ENCODE results near the gene NUDCD3.
A peak's percentile ranks its signal among the peaks of the same experiment; 100 is the strongest.

NUDCD3 gene

GRCh38 chr7:44477063-44477830, 13.2 kb downstream of the NUDCD3 start:
- peak; percentile 70 for DNase-seq

- no peak for DNase-seq
Observed at GRCh38 chr7:44476313-44476712, 14.1 kb downstream of the NUDCD3 start.

GRCh38 chr7:44473295-44473694, 17.2 kb downstream of the NUDCD3 start:
- peak; percentile 21 for DNase-seq

GRCh38 chr7:44472843-44473242, 17.6 kb downstream of the NUDCD3 start:
- peak; percentile 79 for DNase-seq

GRCh38 chr7:44471850-44472249, 18.6 kb downstream of the NUDCD3 start:
- no peak for DNase-seq

GRCh38 chr7:44471436-44471835, 19.0 kb downstream of the NUDCD3 start:
- DNase-seq: no peak

GRCh38 chr7:44470628-44471245, 19.7 kb downstream of the NUDCD3 start:
- DNase-seq: no peak

- DNase-seq: no peak
Observed at GRCh38 chr7:44470135-44470479, 20.4 kb downstream of the NUDCD3 start.

GRCh38 chr7:44469461-44470134, 20.9 kb downstream of the NUDCD3 start:
- DNase-seq: no peak

GRCh38 chr7:44467217-44467548, 23.3 kb downstream of the NUDCD3 start:
- no peak for DNase-seq

- no peak for DNase-seq
Observed at GRCh38 chr7:44466300-44467216, 23.9 kb downstream of the NUDCD3 start.

- DNase-seq: no peak
Observed at GRCh38 chr7:44465490-44465889, 25.0 kb downstream of the NUDCD3 start.

- DNase-seq: no peak
Observed at GRCh38 chr7:44463169-44463808, 27.2 kb downstream of the NUDCD3 start.

- no peak for DNase-seq
Observed at GRCh38 chr7:44461387-44461786, 29.1 kb downstream of the NUDCD3 start.

GRCh38 chr7:44460325-44460724, 30.1 kb downstream of the NUDCD3 start:
- no peak for DNase-seq

- DNase-seq: no peak
Observed at GRCh38 chr7:44455155-44455554, 35.3 kb downstream of the NUDCD3 start.

- no peak for DNase-seq
Observed at GRCh38 chr7:44454348-44454747, 36.1 kb downstream of the NUDCD3 start.

GRCh38 chr7:44451123-44451522, 39.3 kb downstream of the NUDCD3 start:
- no peak for DNase-seq

- no peak for DNase-seq
Observed at GRCh38 chr7:44449584-44449928, 40.9 kb downstream of the NUDCD3 start.

GRCh38 chr7:44448922-44449583, 41.4 kb downstream of the NUDCD3 start:
- no peak for DNase-seq

- DNase-seq: no peak
Observed at GRCh38 chr7:44447874-44448425, 42.5 kb downstream of the NUDCD3 start.

All from NCI-H69 (cell line).